ENCODE data around the gene SLC9A5. TPM values are rescaled to one million over a fixed set of nuclear protein-coding genes. Genes with fewer than 3 reads are reported as not detected.

Gene SLC9A5
- total RNA-seq, 2 donors from 2014 or later, result 0.27 to 2.6 TPM

DNA sequence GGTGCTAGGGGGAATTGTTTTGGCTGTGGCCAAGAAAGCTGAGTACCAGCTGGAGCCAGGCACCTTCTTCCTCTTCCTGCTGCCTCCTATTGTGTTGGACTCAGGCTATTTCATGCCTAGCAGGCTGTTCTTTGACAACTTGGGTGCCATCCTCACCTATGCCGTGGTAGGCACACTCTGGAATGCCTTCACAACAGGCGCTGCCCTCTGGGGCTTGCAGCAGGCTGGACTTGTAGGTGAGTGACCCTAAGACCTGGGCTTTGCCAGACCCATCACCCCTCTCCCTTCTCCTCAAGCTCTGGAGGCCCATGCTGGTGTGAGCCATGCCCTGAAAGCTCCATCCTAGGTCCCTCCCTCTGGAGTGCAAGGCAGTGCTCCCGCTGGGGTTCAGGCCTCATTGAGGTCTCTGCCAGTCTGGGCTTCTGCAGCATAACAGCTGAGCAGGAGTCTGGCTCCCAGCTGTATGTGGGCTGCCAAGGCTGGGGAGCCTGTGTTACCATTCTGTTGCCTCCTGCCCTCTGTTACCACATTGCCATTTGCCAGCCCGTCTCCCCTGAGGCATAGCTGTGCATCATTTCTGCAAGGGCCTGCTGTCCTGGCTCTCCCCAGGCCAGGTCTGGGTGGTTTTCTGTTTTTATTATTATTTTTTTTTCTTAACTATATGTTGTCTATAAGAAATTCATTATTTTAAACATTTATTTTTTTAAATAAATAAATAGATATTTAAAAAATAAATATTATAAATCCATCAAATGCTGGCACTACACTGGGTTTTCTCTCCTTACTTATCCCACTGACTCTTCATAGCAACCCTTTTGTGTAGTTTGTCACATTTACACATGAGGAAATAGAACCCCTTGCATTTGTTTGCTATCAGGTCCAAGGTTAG lies 4.1 kb downstream of the SLC9A5 start:
- intact Hi-C loops (cut with DNase I), result no loop called here
- H3K9me3 ChIP-seq, result no peaks in the 10 kb centered on the region
- H3K27ac ChIP-seq, result no peak overlapping the region
- TF ChIP-seq POLR2A (IDR thresholded peaks at IDR 0.05) (no peak), POLR2AphosphoS5 (IDR thresholded peaks at IDR 0.05) (no peak), CTCF (IDR thresholded peaks at IDR 0.05) (no peak)
- H3K4me3 ChIP-seq, result no peak overlapping the region
- no peaks in the 10 kb centered on the region for H3K4me1 ChIP-seq (replicated peaks)
- WGBS, result 80% methylated on average over 4 of the region's 4 CpGs
- DNase-seq (ENCODE audit: low spot score), result no peak
- H3K36me3 ChIP-seq, result no peaks in the 10 kb centered on the region
- H3K27me3 ChIP-seq (replicated peaks; ENCODE audit: insufficient read depth), result peaks cover 4% of the 10 kb centered on the region

GRCh38 chr16:67254801-67255552 lies 6.2 kb downstream of the SLC9A5 start:
- Histone ChIP-seq H3K4me1 (replicated peaks) (no peaks in the 10 kb centered on the region), H3K36me3 (no peaks in the 10 kb centered on the region), H3K9me3 (no peaks in the 10 kb centered on the region), H3K27ac (no peak overlapping the region), H3K4me3 (no peak overlapping the region), H3K27me3 (replicated peaks; ENCODE audit: insufficient read depth) (no peaks in the 10 kb centered on the region)
- DNase-seq (ENCODE audit: low spot score), result no peak
- intact Hi-C loops (cut with DNase I), result loop anchor here (5.0 kb wide), 1 partner anchor 142 kb away; no protein-coding TSS in a partner anchor
- no peak for TF ChIP-seq POLR2AphosphoS5 (IDR thresholded peaks at IDR 0.05)
- TF ChIP-seq CTCF (IDR thresholded peaks at IDR 0.05), result no peak
- no peak for TF ChIP-seq POLR2A (IDR thresholded peaks at IDR 0.05)
- 87% methylated on average over 18 of the region's 18 CpGs for WGBS

GRCh38 chr16:67255553-67256221 lies 6.9 kb downstream of the SLC9A5 start:
- DNase-seq (ENCODE audit: low spot score), result no peak
- no peaks in the 10 kb centered on the region for H3K9me3 ChIP-seq
- WGBS, result 93% methylated on average over 15 of the region's 17 CpGs
- no peak overlapping the region for H3K27ac ChIP-seq
- intact Hi-C loops (cut with DNase I), result loop anchor here (5.0 kb wide), 1 partner anchor 142 kb away; no protein-coding TSS in a partner anchor
- TF ChIP-seq POLR2AphosphoS5 (IDR thresholded peaks at IDR 0.05), result no peak
- TF ChIP-seq CTCF (IDR thresholded peaks at IDR 0.05), result no peak
- no peak for TF ChIP-seq POLR2A (IDR thresholded peaks at IDR 0.05)
- H3K27me3 ChIP-seq (replicated peaks; ENCODE audit: insufficient read depth), result no peaks in the 10 kb centered on the region
- no peaks in the 10 kb centered on the region for H3K4me1 ChIP-seq (replicated peaks)
- no peaks in the 10 kb centered on the region for H3K36me3 ChIP-seq
- no peak overlapping the region for H3K4me3 ChIP-seq

DNA sequence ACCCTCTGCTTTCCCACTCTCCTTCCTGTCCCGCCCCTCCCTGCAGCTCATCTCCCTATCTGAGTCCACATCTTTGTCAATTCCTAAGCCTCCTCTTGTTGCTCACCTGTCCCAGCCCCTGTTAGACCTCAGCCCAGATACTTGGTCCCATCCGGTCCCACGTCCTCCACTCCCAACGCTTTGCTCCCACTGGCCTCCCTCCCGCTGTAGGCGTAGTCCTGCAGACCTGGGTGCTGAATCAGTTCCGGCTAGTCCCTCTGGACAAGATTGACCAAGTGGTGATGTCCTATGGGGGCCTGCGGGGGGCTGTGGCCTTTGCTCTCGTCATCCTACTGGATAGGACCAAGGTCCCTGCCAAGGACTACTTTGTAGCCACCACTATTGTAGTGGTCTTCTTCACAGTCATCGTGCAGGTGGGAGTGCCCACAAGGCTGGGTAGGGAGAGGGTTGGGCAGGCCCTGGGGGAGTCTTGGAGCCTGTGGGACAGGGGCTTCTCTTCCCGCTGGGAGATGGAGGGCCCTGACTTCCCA lies 8.0 kb downstream of the SLC9A5 start:
- H3K9me3 ChIP-seq, result no peaks in the 10 kb centered on the region
- DNase-seq (ENCODE audit: low spot score), result no peak
- no peak for TF ChIP-seq POLR2A (IDR thresholded peaks at IDR 0.05)
- no peak for TF ChIP-seq CTCF (IDR thresholded peaks at IDR 0.05)
- H3K4me3 ChIP-seq, result no peak overlapping the region
- no peak overlapping the region for H3K27ac ChIP-seq
- 94% methylated on average over 11 of the region's 11 CpGs for WGBS
- intact Hi-C loops (cut with DNase I), result loop anchor here (5.0 kb wide), 1 partner anchor 141 kb away; no protein-coding TSS in a partner anchor
- no peaks in the 10 kb centered on the region for H3K4me1 ChIP-seq (replicated peaks)
- H3K27me3 ChIP-seq (replicated peaks; ENCODE audit: insufficient read depth), result no peaks in the 10 kb centered on the region
- H3K36me3 ChIP-seq, result no peaks in the 10 kb centered on the region
